Hepatocyte (in vitro differentiated cells): ENCODE results near the gene LITAFD.

Experiments used
- EZH2 ChIP-seq: fragments of 200-600 bp; sonication (generic); IDR thresholded peaks from 2 replicates; pipeline ENCODE4 v1.6.1; 2016; ENCODE audit warnings: antibody characterized with exemption, mild to moderate bottlenecking, borderline replicate concordance
- EZH2phosphoT487 ChIP-seq: fragments of 200-600 bp; sonication (generic); IDR thresholded peaks from one replicate; pipeline ENCODE4 v1.6.1; 2018; ENCODE audit warnings: antibody characterized with exemption, mild to moderate bottlenecking, low read depth, moderate library complexity; ENCODE audit not compliant: unreplicated experiment, severe bottlenecking
- TF ChIP-seq, protein P1 (sequence below): fragments of 200-600 bp; sonication (generic); IDR thresholded peaks from 2 replicates; pipeline ENCODE4 v1.5.1; 2016; ENCODE audit warnings: antibody characterized with exemption, mild to moderate bottlenecking; ENCODE audit not compliant: poor library complexity

GRCh38 chr16:8886593-8887430, 4.7 kb downstream of the LITAFD start:
- TF ChIP-seq, protein P1, sequence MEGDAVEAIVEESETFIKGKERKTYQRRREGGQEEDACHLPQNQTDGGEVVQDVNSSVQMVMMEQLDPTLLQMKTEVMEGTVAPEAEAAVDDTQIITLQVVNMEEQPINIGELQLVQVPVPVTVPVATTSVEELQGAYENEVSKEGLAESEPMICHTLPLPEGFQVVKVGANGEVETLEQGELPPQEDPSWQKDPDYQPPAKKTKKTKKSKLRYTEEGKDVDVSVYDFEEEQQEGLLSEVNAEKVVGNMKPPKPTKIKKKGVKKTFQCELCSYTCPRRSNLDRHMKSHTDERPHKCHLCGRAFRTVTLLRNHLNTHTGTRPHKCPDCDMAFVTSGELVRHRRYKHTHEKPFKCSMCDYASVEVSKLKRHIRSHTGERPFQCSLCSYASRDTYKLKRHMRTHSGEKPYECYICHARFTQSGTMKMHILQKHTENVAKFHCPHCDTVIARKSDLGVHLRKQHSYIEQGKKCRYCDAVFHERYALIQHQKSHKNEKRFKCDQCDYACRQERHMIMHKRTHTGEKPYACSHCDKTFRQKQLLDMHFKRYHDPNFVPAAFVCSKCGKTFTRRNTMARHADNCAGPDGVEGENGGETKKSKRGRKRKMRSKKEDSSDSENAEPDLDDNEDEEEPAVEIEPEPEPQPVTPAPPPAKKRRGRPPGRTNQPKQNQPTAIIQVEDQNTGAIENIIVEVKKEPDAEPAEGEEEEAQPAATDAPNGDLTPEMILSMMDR = no peak
- TF ChIP-seq EZH2 (no peak), EZH2phosphoT487 (no peak)
